K562 (cell line): ENCODE measurements around the gene DISP1. TPM values are rescaled to one million over a fixed set of nuclear protein-coding genes. Genes with fewer than 3 reads are reported as not detected.

Experiments used
- ATAC-seq: fragments of 200-7000 bp; cut with Tn5 transposase; 3 replicates; pipeline ENCODE4 v1.9.1; 2020; ENCODE audit warnings: moderate library complexity
- BruUV-seq: library from RNA; stranded (reverse); fragments of 400-500 nt; replicated peaks from 2 replicates; lab custom pipeline; 2021; lab: Mats Ljungman, UMichigan
- CTCF ChIA-PET: fragments of 300-600 bp; formaldehyde crosslinking; extraction: SDS; loops from one replicate; lab custom pipeline; 2021; ENCODE audit warnings: low intra/inter-chr PET ratio; lab: Yijun Ruan, JAX
- POLR2A ChIA-PET: fragments of 300-600, 350-650 bp; sonication (Branson Sonifier 250); formaldehyde crosslinking; extraction: SDS; loops from one replicate; lab custom pipeline; 2021; ENCODE audit warnings: antibody characterized with exemption, inconsistent platforms; lab: Yijun Ruan, JAX
- DNase-seq, 4 experiments: peaks; one replicate each; pipeline versions ENCODE4 v3.0.0 to v3.0.0-alpha.2; 2011 to 2018; ENCODE audit warnings: low spot score in 3 of 4, mixed read lengths in 3 of 4; ENCODE audit errors: extremely low read depth in 1 of 4
- FAIRE-seq: peaks from 2 replicates; lab custom pipeline; 2011; peaks lifted over from hg19 to GRCh38; lab: Jason Lieb, UNC
- H2AFZ ChIP-seq: 2 replicates; pipeline ENCODE4 v1.6.0; 2011; ENCODE audit warnings: low read depth, low read length, control low read depth, inconsistent platforms
- H3K27ac ChIP-seq: fragments of 200-600 bp; 3 replicates; pipeline ENCODE4 v1.8.0; 2011; ENCODE audit warnings: low read depth, mild to moderate bottlenecking, control low read depth, inconsistent platforms, low read length, moderate library complexity, mixed read lengths; ENCODE audit errors: extremely low read depth
- H3K27me3 ChIP-seq, 2 experiments: fragments of 300-600 bp in 1 of 2; 2 replicates in 1 of 2; 3 replicates in 1 of 2; pipeline versions ENCODE4 v1.6.0 to v1.8.0; 2011; ENCODE audit warnings: inconsistent platforms in 2 of 2, low read length in 2 of 2, mild to moderate bottlenecking in 1 of 2, mixed read lengths in 1 of 2, moderate library complexity in 1 of 2; ENCODE audit not compliant: control insufficient read depth in 2 of 2, insufficient read depth in 2 of 2
- H3K36me3 ChIP-seq: fragments of 300-600 bp; 3 replicates; pipeline ENCODE4 v1.8.0; 2011; ENCODE audit warnings: mild to moderate bottlenecking, low read length, inconsistent platforms; ENCODE audit not compliant: control insufficient read depth, insufficient read depth
- H3K4me1 ChIP-seq, 2 experiments: fragments of 200-600 bp in 1 of 2; replicated peaks in 1 of 2; 2 replicates in 1 of 2; 3 replicates in 1 of 2; pipeline versions ENCODE4 v1.5.1 to v1.8.0; 2011; ENCODE audit warnings: inconsistent platforms in 2 of 2, low read length in 2 of 2, mild to moderate bottlenecking in 1 of 2, mixed read lengths in 1 of 2, moderate library complexity in 1 of 2; ENCODE audit not compliant: control insufficient read depth in 2 of 2, insufficient read depth in 2 of 2
- H3K4me2 ChIP-seq: 2 replicates; pipeline ENCODE4 v1.6.1; 2011; ENCODE audit warnings: low read length, control low read depth, inconsistent platforms, mixed read lengths; ENCODE audit not compliant: insufficient read depth
- H3K4me3 ChIP-seq: fragments of 200-600 bp; sonication (generic), shearing (Covaris generic); 2 replicates; pipeline ENCODE4 v1.5.1; 2016; ENCODE audit warnings: control low read depth, inconsistent platforms
- H3K79me2 ChIP-seq: fragments of 200-600 bp; 3 replicates; pipeline ENCODE4 v1.8.0; 2011; ENCODE audit warnings: low read length, inconsistent platforms; ENCODE audit not compliant: control insufficient read depth, insufficient read depth
- H3K9ac ChIP-seq, 2 experiments: 2 replicates each; pipeline versions ENCODE4 v1.6.0 to v1.6.1; 2011; ENCODE audit warnings: low read depth in 2 of 2, low read length in 2 of 2, control low read depth in 1 of 2, inconsistent platforms in 1 of 2, mild to moderate bottlenecking in 1 of 2, mixed read lengths in 1 of 2; ENCODE audit not compliant: insufficient read depth in 1 of 2
- H3K9me1 ChIP-seq: one replicate; pipeline ENCODE4 v1.6.0; 2011; ENCODE audit warnings: inconsistent platforms, mild to moderate bottlenecking, low read length, moderate library complexity; ENCODE audit not compliant: control insufficient read depth, insufficient read depth
- H3K9me3 ChIP-seq: replicated peaks from 2 replicates; pipeline ENCODE4 v1.5.1; 2011; ENCODE audit warnings: low read depth, low read length, inconsistent platforms; ENCODE audit not compliant: control insufficient read depth, insufficient read depth
- H4K20me1 ChIP-seq: replicated peaks from 2 replicates; pipeline ENCODE4 v1.6.1; 2011; ENCODE audit warnings: low read length, inconsistent platforms, mixed read lengths; ENCODE audit not compliant: control insufficient read depth, insufficient read depth
- CREB3 ChIP-seq: fragments of 450-650 bp; conservative IDR thresholded peaks from 2 replicates; pipeline ENCODE4 v1.6.1; 2016; ENCODE audit warnings: missing genetic modification characterization, low read depth, mild to moderate bottlenecking, missing compliant biosample characterization, moderate library complexity
- FOXK1 ChIP-seq: sonication (generic); formaldehyde crosslinking; IDR thresholded peaks from 2 replicates; pipeline ENCODE4 v1.8.0; 2022; ENCODE audit warnings: missing genetic modification reagents, mild to moderate bottlenecking, borderline replicate concordance
- GABPA ChIP-seq: fragments of 200-800 bp; sonication (Bioruptor generic); conservative IDR thresholded peaks from 2 replicates; pipeline ENCODE4 v1.6.1; 2016; ENCODE audit warnings: low read depth, missing genetic modification characterization, missing compliant biosample characterization
- HDAC2 ChIP-seq: fragments of 450-650 bp; IDR thresholded peaks from 2 replicates; pipeline ENCODE4 v1.6.1; 2016; ENCODE audit warnings: mild to moderate bottlenecking
- HDGF ChIP-seq: fragments of 450-650 bp; IDR thresholded peaks from 2 replicates; pipeline ENCODE4 v1.6.1; 2016
- KDM4B ChIP-seq, 2 experiments: fragments of 450-650 bp in 1 of 2; sonication (generic) in 1 of 2; IDR thresholded peaks; 2 replicates each; pipeline ENCODE4 v1.6.1; 2016 to 2017; ENCODE audit warnings: borderline replicate concordance in 2 of 2, antibody characterized with exemption in 1 of 2, low read depth in 1 of 2, mild to moderate bottlenecking in 1 of 2
- LCOR ChIP-seq: sonication (generic); formaldehyde crosslinking; IDR thresholded peaks from 2 replicates; pipeline ENCODE4 v1.8.0; 2022; ENCODE audit warnings: mild to moderate bottlenecking, missing genetic modification reagents
- MECOM ChIP-seq: fragments of 250-450 bp; sonication (Bioruptor Pico); IDR thresholded peaks from 2 replicates; pipeline ENCODE4 v1.8.0; 2022; ENCODE audit warnings: inconsistent platforms
- NCOA1 ChIP-seq: fragments of 450-650 bp; IDR thresholded peaks from 2 replicates; pipeline ENCODE4 v1.6.1; 2016; ENCODE audit warnings: low read depth
- POLR2H ChIP-seq: IDR thresholded peaks from 2 replicates; pipeline ENCODE4 v1.6.1; 2016; ENCODE audit warnings: missing genetic modification characterization, low read depth, mild to moderate bottlenecking, control low read depth, missing compliant biosample characterization, moderate library complexity
- RFX5 ChIP-seq: IDR thresholded peaks from 2 replicates; pipeline ENCODE4 v1.6.1; 2011; ENCODE audit warnings: low read depth, mild to moderate bottlenecking, improper control_type of control experiment, low read length
- RFX7 ChIP-seq: fragments of 250-450 bp; sonication (Bioruptor Pico); IDR thresholded peaks from 2 replicates; pipeline ENCODE4 v1.5.1; 2021; ENCODE audit warnings: mild to moderate bottlenecking
- SUPT5H ChIP-seq: fragments of 450-650 bp; IDR thresholded peaks from 2 replicates; pipeline ENCODE4 v1.6.1; 2016
- TOE1 ChIP-seq, 2 experiments: fragments of 450-650 bp in 1 of 2; sonication (generic) in 1 of 2; formaldehyde crosslinking in 1 of 2; IDR thresholded peaks; 2 replicates each; pipeline versions ENCODE4 v1.7.1 to v1.8.0; 2016 to 2022; ENCODE audit warnings: borderline replicate concordance in 2 of 2, mild to moderate bottlenecking in 2 of 2, antibody characterized with exemption in 1 of 2, inconsistent platforms in 1 of 2, low read depth in 1 of 2, missing genetic modification reagents in 1 of 2, moderate library complexity in 1 of 2
- ZNF224 ChIP-seq: sonication (generic); formaldehyde crosslinking; IDR thresholded peaks from 2 replicates; pipeline ENCODE4 v1.8.0; 2022; ENCODE audit warnings: mild to moderate bottlenecking, missing genetic modification reagents
- ZNF398 ChIP-seq: fragments of 250-450 bp; sonication (Bioruptor Pico); IDR thresholded peaks from 2 replicates; pipeline ENCODE4 v1.8.0; 2021; ENCODE audit warnings: moderate library complexity, mild to moderate bottlenecking, inconsistent platforms
- ZNF717 ChIP-seq: fragments of 250-450 bp; sonication (Bioruptor Pico); IDR thresholded peaks from 2 replicates; pipeline ENCODE4 v1.5.0; 2021
- ZNF77 ChIP-seq: fragments of 250-450 bp; sonication (Bioruptor Pico); IDR thresholded peaks from 2 replicates; pipeline ENCODE4 v1.5.0; 2020
- WGBS: fragments of 100-300 bp; shearing (Covaris generic); methylation state at CpG from one replicate; pipeline ENCODE4 v1.1.6; 2016; ENCODE audit warnings: low coverage, mixed read lengths; ENCODE audit not compliant: insufficient coverage; ENCODE audit errors: missing lambda C conversion rate; 5-methylcytosine and 5-hydroxymethylcytosine counted together
- in situ Hi-C: fragments of 300-500 bp; cut with MboI; formaldehyde crosslinking; loops from 4 replicates; pipeline ENCODE4 v1.15.0; 2018; ENCODE audit warnings: inconsistent platforms, mixed read lengths
- intact Hi-C: fragments of 100-400 bp; cut with micrococcal nuclease; formaldehyde crosslinking; loops from 2 replicates; pipeline ENCODE4 v1.14.2; 2022
- polyA plus RNA-seq, 8 experiments: library from polyadenylated mRNA; depleted of rRNA in 4 of 8; stranded (reverse) in 5 of 8; unstranded in 3 of 8; fragments of >200 nt; fragmentation: Nextera tagmentation in 2 of 8; fragmentation: Illumina TruSeq in 1 of 8; extraction: Ambion mirVana in 2 of 8; extraction: Trizol in 1 of 8; gene quantifications; 2 replicates each; pipeline versions ENCODE4 v1.2.1 to v1.2.3, GENCODE V29; 2011 to 2014; ENCODE audit warnings: inconsistent platforms in 1 of 8, missing spikeins in 1 of 8
- total RNA-seq, 7 experiments: library from RNA; depleted of rRNA in 6 of 7; stranded (reverse); fragments of >200 nt in 6 of 7; fragmentation: Illumina TruSeq in 2 of 7; extraction: Trizol in 2 of 7; gene quantifications; 2 replicates each; pipeline versions ENCODE4 v1.2.1 to v1.2.3, GENCODE V29; 2011 to 2021; ENCODE audit warnings: low replicate concordance in 1 of 7

DISP1 gene
- total and polyA plus RNA-seq, 9 of the 15 experiments (the other 6 are each of a cell fraction or from before 2014, with no cell fraction given), result 0.02 to 0.35 (median 0.04) TPM; not detected in 2

DNA sequence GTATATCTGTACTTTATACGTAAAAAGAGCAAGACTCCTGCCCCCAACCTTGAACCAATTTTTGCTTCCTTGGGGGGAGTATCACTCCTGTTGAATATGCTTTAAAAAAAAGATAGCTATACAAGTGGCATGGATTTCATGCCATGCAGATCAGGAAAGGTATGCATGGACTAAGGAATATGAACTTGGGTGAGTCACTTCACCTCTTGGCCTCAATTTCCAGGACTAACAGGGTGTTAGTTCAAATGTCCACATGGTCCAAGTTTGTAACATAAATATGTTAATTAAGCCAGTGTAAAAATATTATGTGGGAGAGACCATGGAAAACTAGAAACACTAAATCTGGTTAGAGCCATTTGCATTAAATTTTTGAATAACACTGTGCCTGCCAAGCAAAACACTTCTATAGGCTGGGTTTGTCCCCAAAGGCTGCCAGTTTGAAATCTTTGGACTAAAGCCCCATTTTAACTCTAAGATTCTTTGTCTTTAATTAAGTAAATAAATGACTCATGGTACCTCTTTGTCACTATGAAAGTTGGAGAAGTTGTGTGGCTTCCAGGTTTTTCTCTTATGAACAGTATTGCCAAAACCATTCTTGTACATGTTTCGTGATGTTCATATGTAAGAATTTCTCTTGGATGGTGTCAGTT is 44.7 kb upstream of the DISP1 start:
- Histone ChIP-seq H3K27ac (no peak overlapping the region), H3K27me3 (no peaks in the 10 kb centered on the region), H3K9ac (no peak overlapping the region), H3K79me2 (no peaks in the 10 kb centered on the region), H3K4me3 (no peak overlapping the region), H3K4me2 (no peak overlapping the region), H3K9me3 (no peaks in the 10 kb centered on the region), H3K9me1 (no peaks in the 10 kb centered on the region), H3K4me1 (no peaks in the 10 kb centered on the region), H4K20me1 (no peaks in the 10 kb centered on the region), H3K36me3 (no peaks in the 10 kb centered on the region), H2AFZ (no peak overlapping the region)
- no peak for FAIRE-seq
- DNase-seq, result no peak
- TF ChIP-seq TOE1 (IDR thresholded peaks at IDR 0.05; ENCODE audit: borderline replicate concordance) (no peak), TOE1 (CRISPR knock-in tag; IDR thresholded peaks at IDR 0.05; ENCODE audit: borderline replicate concordance, low read depth) (no peak), MECOM (CRISPR knock-in tag) (no peak), HDGF (no peak), RFX7 (CRISPR knock-in tag) (no peak), KDM4B (IDR thresholded peaks at IDR 0.05; ENCODE audit: borderline replicate concordance in 2 of 2, low read depth in 1 of 2) (no peak), HDAC2 (no peak), GABPA (tag) (no peak), FOXK1 (no peak), ZNF398 (CRISPR knock-in tag) (no peak), RFX5 (no peak), LCOR (CRISPR knock-in tag) (no peak), ZNF224 (CRISPR knock-in tag) (no peak), SUPT5H (no peak), POLR2H (no peak), ZNF717 (CRISPR knock-in tag) (no peak), CREB3 (tag) (no peak), ZNF77 (CRISPR knock-in tag) (no peak), NCOA1 (no peak)
- no peak for ATAC-seq
- intact Hi-C loops, result loop anchor here (2.0 kb wide), 1 partner anchor 305 kb away; no protein-coding TSS in a partner anchor
- 7% methylated on average over 2 of the region's 2 CpGs for whole genome bisulfite sequencing
- POLR2A ChIA-PET, result no interaction called here
- in situ Hi-C loops, result no loop called here
- BruUV-seq, result no TSS peak
- CTCF ChIA-PET, result no interaction called here
